Transverse colon (tissue), 4 donors: Measurements from ENCODE around the gene NDUFB5. TPM values are rescaled to one million over a fixed set of nuclear protein-coding genes. Genes with fewer than 3 reads are reported as not detected.

Experiments
- DNase-seq: peaks from one replicate; pipeline ENCODE4 v3.0.0-alpha.2; 2019
- H3K27ac ChIP-seq, 4 donors: fragments of 200-600 bp; sonication (generic); 2 replicates each; pipeline ENCODE4 v1.5.1; 2016 to 2018; ENCODE audit warnings: inconsistent platforms in 4 of 4
- H3K27me3 ChIP-seq: fragments of 200-600 bp; sonication (generic); 2 replicates; pipeline ENCODE4 v1.5.1; 2017; ENCODE audit warnings: inconsistent platforms
- H3K36me3 ChIP-seq, 4 donors: fragments of 200-600 bp; sonication (generic); 2 replicates each; pipeline ENCODE4 v1.5.1; 2017 to 2019; ENCODE audit warnings: inconsistent platforms in 4 of 4
- H3K4me1 ChIP-seq, 4 donors: fragments of 200-600 bp; sonication (generic); 2 replicates each; pipeline ENCODE4 v1.5.1; 2017 to 2020; ENCODE audit warnings: inconsistent platforms in 4 of 4
- H3K4me3 ChIP-seq, 4 donors: fragments of 200-600 bp; sonication (generic); 1 replicate in 1 of 4; 2 replicates in 3 of 4; pipeline versions ENCODE4 v1.5.1 to v1.6.1; 2017 to 2019; ENCODE audit warnings: inconsistent platforms in 4 of 4
- H3K9me3 ChIP-seq, 2 donors: fragments of 200-600 bp; sonication (generic); 2 replicates each; pipeline ENCODE4 v1.5.1; 2017 to 2019; ENCODE audit warnings: inconsistent platforms in 2 of 2
- EP300 ChIP-seq: sonication (generic); formaldehyde crosslinking; IDR thresholded peaks from one replicate; pipeline ENCODE4 v1.6.1; 2017; ENCODE audit warnings: antibody characterized with exemption, low read depth
- POLR2A ChIP-seq: fragments of 450-650 bp; IDR thresholded peaks from one replicate; pipeline ENCODE4 v1.6.1; 2016; ENCODE audit warnings: antibody characterized with exemption, mild to moderate bottlenecking, moderate library complexity
- POLR2AphosphoS5 ChIP-seq, 3 donors: sonication (generic); formaldehyde crosslinking; IDR thresholded peaks; one replicate each; pipeline ENCODE4 v1.6.1; 2016; ENCODE audit warnings: antibody characterized with exemption in 3 of 3
- WGBS, 2 donors: methylation state at CpG; one replicate each; pipeline ENCODE4 v1.1.5; 2018; ENCODE audit warnings: low coverage in 1 of 2; 5-methylcytosine and 5-hydroxymethylcytosine counted together
- in situ Hi-C, 4 donors: fragments of 200-750 bp; cut with MboI; loops; one replicate each; pipeline versions ENCODE4 v1.15.0 to v1.15.1; 2017; ENCODE audit warnings: low sequenced_read_pairs in 3 of 4, low pct_ligation_motif_present in 1 of 4, low pct_unique_long_range_greater_than_20kb in 1 of 4
- intact Hi-C: fragments of 100-400 bp; cut with DNase I; formaldehyde crosslinking; loops from one replicate; pipeline ENCODE4 v1.15.1; 2023; ENCODE audit warnings: low total_unique reads
- total RNA-seq, 4 donors: library from RNA; depleted of rRNA; stranded (reverse); fragments of >200 nt; gene quantifications; one replicate each; pipeline ENCODE4 v1.1.0, GENCODE V29; 2016
- TF ChIP-seq, protein P1 (sequence below), 5 experiments: fragments of 200-600 bp in 3 of 5; fragments of 450-650 bp in 2 of 5; sonication (generic) in 3 of 5; IDR thresholded peaks; 1 replicate in 2 of 5; 2 replicates in 3 of 5; pipeline ENCODE4 v1.5.1; 2016 to 2017; ENCODE audit warnings: antibody characterized with exemption in 5 of 5, inconsistent platforms in 3 of 5, mild to moderate bottlenecking in 2 of 5, moderate library complexity in 1 of 5

NDUFB5 gene
- total RNA-seq, result 100 to 1,000 TPM in 2 of 4 donors, 10 to 100 TPM in 2; 47.5 to 139 (median 88.5) TPM

DNA sequence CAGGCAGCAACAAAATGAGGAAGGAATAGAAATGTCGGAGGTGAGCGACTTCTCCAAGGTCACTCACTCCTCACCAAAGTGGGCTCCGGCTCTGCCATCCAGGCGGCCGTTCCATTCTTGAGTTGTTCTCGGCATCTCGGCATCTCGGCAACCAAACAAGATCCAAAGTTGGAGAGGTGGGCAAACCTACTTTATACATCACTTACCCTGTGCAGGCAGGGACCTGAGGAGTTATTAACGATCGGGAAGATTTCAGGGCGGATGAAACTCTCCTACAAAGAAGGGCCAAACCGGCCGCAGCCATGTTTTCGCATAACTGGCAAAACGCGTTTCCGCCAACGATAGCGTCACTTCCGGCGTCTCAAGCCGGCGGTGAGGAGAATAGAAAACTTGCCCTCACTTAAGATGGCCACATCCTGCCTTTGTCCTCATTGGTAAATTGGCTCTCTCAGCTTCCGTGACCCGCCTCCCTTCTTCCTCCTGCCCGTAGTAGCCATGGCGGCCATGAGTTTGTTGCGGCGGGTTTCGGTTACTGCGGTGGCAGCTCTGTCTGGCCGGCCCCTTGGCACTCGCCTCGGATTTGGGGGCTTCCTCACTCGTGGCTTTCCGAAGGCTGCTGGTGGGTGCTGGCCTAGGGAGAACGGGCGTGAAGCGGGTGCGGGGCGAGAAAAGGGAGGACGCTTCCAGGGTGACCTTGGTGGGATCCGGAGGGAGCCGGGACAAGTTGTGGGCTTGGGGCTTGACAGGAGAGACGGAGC is at the start of gene NDUFB5, which contains the start of gene MRPL47:
Gene NDUFB5 (plus strand): TSS at position 474 of the 758 bp plus-strand sequence. CDS start 22 bp downstream, at position 496.
Gene MRPL47 (minus strand): TSS at position 318 of the 758 bp plus-strand sequence. CDS start 14 bp downstream, at position 304.
- Histone ChIP-seq H3K4me3 (peak within 1 kb of the TSS; percentile 62 to 94 (median 82)), H3K4me1 (peaks cover 13 to 27% (median 17%) of the 10 kb centered on the region in 4 donors), H3K27me3 (no peaks in the 10 kb centered on the region), H3K9me3 (no peaks in the 10 kb centered on the region), H3K36me3 (peaks cover 0 to 23% (median 10%) of the 10 kb centered on the region in 4 donors), H3K27ac (peak within 1 kb of the TSS; percentile 85 to 96 (median 92))
- 0 to 2% methylated on average over 9 to 44 of the region's 45 CpGs for WGBS, 2 donors
- TF ChIP-seq POLR2A, result peak; percentile 91
- TF ChIP-seq POLR2AphosphoS5 (IDR thresholded peaks at IDR 0.05), result peak; percentile 79 to 93 (median 92)
- TF ChIP-seq EP300, result no peak
- TF ChIP-seq, protein P1, sequence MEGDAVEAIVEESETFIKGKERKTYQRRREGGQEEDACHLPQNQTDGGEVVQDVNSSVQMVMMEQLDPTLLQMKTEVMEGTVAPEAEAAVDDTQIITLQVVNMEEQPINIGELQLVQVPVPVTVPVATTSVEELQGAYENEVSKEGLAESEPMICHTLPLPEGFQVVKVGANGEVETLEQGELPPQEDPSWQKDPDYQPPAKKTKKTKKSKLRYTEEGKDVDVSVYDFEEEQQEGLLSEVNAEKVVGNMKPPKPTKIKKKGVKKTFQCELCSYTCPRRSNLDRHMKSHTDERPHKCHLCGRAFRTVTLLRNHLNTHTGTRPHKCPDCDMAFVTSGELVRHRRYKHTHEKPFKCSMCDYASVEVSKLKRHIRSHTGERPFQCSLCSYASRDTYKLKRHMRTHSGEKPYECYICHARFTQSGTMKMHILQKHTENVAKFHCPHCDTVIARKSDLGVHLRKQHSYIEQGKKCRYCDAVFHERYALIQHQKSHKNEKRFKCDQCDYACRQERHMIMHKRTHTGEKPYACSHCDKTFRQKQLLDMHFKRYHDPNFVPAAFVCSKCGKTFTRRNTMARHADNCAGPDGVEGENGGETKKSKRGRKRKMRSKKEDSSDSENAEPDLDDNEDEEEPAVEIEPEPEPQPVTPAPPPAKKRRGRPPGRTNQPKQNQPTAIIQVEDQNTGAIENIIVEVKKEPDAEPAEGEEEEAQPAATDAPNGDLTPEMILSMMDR (IDR thresholded peaks at IDR 0.05), result no peak
- in situ Hi-C loops, result no loop called here
- intact Hi-C loops, result loop anchor here (5.0 kb wide), 1 partner anchor 42 kb away; the partner anchor contains the start of gene ACTL6A
- DNase-seq, result peak; percentile 96

DNA sequence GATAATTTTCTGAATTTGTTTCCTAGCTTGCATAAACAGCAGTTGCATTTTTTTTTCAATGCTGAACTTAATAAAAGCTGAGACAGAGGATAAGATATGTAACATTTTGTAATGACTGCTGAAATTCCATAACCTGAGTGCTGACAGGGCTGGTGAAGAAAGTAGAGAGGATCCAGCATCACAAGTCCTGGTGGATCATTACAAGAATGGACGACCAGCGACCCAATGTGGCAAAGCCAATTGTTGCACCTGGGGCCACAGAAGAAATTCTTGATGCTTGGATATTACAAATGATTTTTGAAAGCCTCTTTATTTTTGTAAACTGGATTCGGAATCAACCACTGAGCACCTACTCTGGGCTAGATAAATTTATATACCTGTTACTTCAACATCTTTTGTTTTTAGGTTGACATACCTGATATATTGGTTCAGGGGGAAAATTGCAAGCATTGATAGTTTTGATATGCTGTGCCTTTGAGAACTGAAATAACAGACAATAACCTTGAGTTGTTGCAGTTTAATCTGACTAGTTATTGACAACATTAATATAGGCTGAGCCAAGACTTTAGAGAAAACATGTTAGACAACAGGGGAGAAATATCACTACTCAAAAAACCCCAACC is 45.7 kb upstream of the NDUFB5 start:
- no peak overlapping the region for H3K27ac ChIP-seq

GRCh38 chr3:179560791-179561190 is 43.8 kb upstream of the NDUFB5 start:
- no peak overlapping the region for H3K4me3 ChIP-seq
- H3K9me3 ChIP-seq, result no peaks in the 10 kb centered on the region
- in situ Hi-C loops (loop anchor here in 3 of 4 donors (25.0 kb wide), 3 partner anchors 123 to 548 kb away; no protein-coding TSS in a partner anchor), intact Hi-C loops (loop anchor here (5.0 to 10.0 kb wide), 3 partner anchors 42 to 543 kb away; partner anchors contain the start of genes MFN1, MRPL47 and NDUFB5)
- no peaks in the 10 kb centered on the region for H3K36me3 ChIP-seq
- 88% methylated on average over 1 of the region's 1 CpG; no CpG with 5 or more reads in 1 of the 2 donors for WGBS, 2 donors
- TF ChIP-seq, protein P1 (IDR thresholded peaks at IDR 0.05), result no peak
- no peak for TF ChIP-seq POLR2A
- peaks cover 6 to 15% (median 8%) of the 10 kb centered on the region in 4 donors for H3K4me1 ChIP-seq
- no peaks in the 10 kb centered on the region for H3K27me3 ChIP-seq
- H3K27ac ChIP-seq, result no peak overlapping the region
- no peak for DNase-seq

More for the DNA sequence above, 45.7 kb upstream of the NDUFB5 start:
- H3K9me3 ChIP-seq, result no peaks in the 10 kb centered on the region
- TF ChIP-seq, protein P1 (IDR thresholded peaks at IDR 0.05), result peak; percentile 41 to 69 (median 62)
- TF ChIP-seq POLR2AphosphoS5 (IDR thresholded peaks at IDR 0.05) (no peak), POLR2A (no peak)
- intact Hi-C loops, result loop anchor here (10.0 kb wide), 1 partner anchor 134 kb away; no protein-coding TSS in a partner anchor
- in situ Hi-C loops, result loop anchor here in 3 of 4 donors (25.0 kb wide), 3 partner anchors 122 to 547 kb away; no protein-coding TSS in a partner anchor
- 3 to 4% methylated on average over 3 of the region's 3 CpGs for WGBS, 2 donors
- peaks cover 2 to 9% (median 4%) of the 10 kb centered on the region in 4 donors for H3K4me1 ChIP-seq
- DNase-seq, result peak; percentile 50
- H3K27me3 ChIP-seq, result no peaks in the 10 kb centered on the region
- H3K4me3 ChIP-seq, result no peak overlapping the region
- H3K36me3 ChIP-seq, result no peaks in the 10 kb centered on the region
